T-helper 1 cell (primary cell): Measurements from ENCODE around the gene ISM1.

Experiments
- DNase-seq, 5 donors: peaks; one replicate each; pipeline ENCODE4 v3.0.0-alpha.2; 2012 to 2020

Gene ISM1

GRCh38 chr20:13318871-13319521 lies 97.9 kb downstream of the ISM1 start:
- DNase-seq = no peak

GRCh38 chr20:13320702-13321101 lies 99.6 kb downstream of the ISM1 start:
- no peak for DNase-seq

GRCh38 chr20:13321416-13321815 lies 100.3 kb downstream of the ISM1 start:
- no peak for DNase-seq

- DNase-seq = no peak
Measured at GRCh38 chr20:13322198-13322597, 101.1 kb downstream of the ISM1 start.

- DNase-seq = no peak
Measured at GRCh38 chr20:13322621-13323020, 101.5 kb downstream of the ISM1 start.

- no peak for DNase-seq
Measured at GRCh38 chr20:13325033-13325432, 104.0 kb downstream of the ISM1 start.

- no peak for DNase-seq
Measured at GRCh38 chr20:13325796-13326340, 104.8 kb downstream of the ISM1 start.

GRCh38 chr20:13331536-13331935 lies 110.5 kb downstream of the ISM1 start:
- no peak for DNase-seq

- DNase-seq = no peak
Measured at GRCh38 chr20:13333036-13333435, 112.0 kb downstream of the ISM1 start.

GRCh38 chr20:13333793-13334192 lies 112.7 kb downstream of the ISM1 start:
- DNase-seq = no peak

GRCh38 chr20:13336308-13337089 lies 115.4 kb downstream of the ISM1 start:
- no peak for DNase-seq

- DNase-seq = no peak
Measured at GRCh38 chr20:13337090-13337784, 116.2 kb downstream of the ISM1 start.

GRCh38 chr20:13338097-13338661 lies 117.1 kb downstream of the ISM1 start:
- no peak for DNase-seq

GRCh38 chr20:13338999-13339411 lies 117.9 kb downstream of the ISM1 start:
- DNase-seq = no peak

GRCh38 chr20:13340088-13340487 lies 119.0 kb downstream of the ISM1 start:
- DNase-seq = no peak

- no peak for DNase-seq
Measured at GRCh38 chr20:13341737-13342393, 120.8 kb downstream of the ISM1 start.

- no peak for DNase-seq
Measured at GRCh38 chr20:13342469-13343242, 121.6 kb downstream of the ISM1 start.

- no peak for DNase-seq
Measured at GRCh38 chr20:13344671-13345070, 123.6 kb downstream of the ISM1 start.

GRCh38 chr20:13348311-13349234 lies 127.5 kb downstream of the ISM1 start:
- no peak for DNase-seq

GRCh38 chr20:13349235-13349604 lies 128.1 kb downstream of the ISM1 start:
- DNase-seq = no peak
